GM12878 (cell line): ENCODE measurements around the gene ECPAS. TPM values are rescaled to one million over a fixed set of nuclear protein-coding genes. Genes with fewer than 3 reads are reported as not detected.
A peak's percentile ranks its signal among the peaks of the same experiment; 100 is the strongest.

Source experiments
- ATAC-seq: fragments of 200-7000 bp; cut with Tn5 transposase; 3 replicates; pipeline ENCODE4 v1.9.1; 2020; ENCODE audit warnings: mild to moderate bottlenecking, moderate library complexity
- BruUV-seq: library from RNA; stranded (reverse); fragments of 400-500 nt; replicated peaks from 2 replicates; lab custom pipeline; 2021; lab: Mats Ljungman, UMichigan
- CTCF ChIA-PET: fragments of 300-600 bp; sonication (Branson Sonifier 250); formaldehyde crosslinking; extraction: SDS; loops from one replicate; lab custom pipeline; 2021; ENCODE audit warnings: inconsistent platforms; lab: Yijun Ruan, JAX
- POLR2A ChIA-PET: fragments of 350-600 bp; formaldehyde crosslinking; extraction: SDS; loops from one replicate; lab custom pipeline; 2021; ENCODE audit warnings: inconsistent platforms; lab: Charles Lee
- RAD21 ChIA-PET: fragments of 300-600 bp; sonication (Branson Sonifier 250); formaldehyde crosslinking; loops from one replicate; lab custom pipeline; 2023; ENCODE audit warnings: antibody characterized with exemption; ENCODE audit not compliant: unreplicated experiment; lab: Charles Lee
- SMC1A ChIA-PET: fragments of 300-600 bp; sonication (Branson Sonifier 250); formaldehyde crosslinking; loops from one replicate; lab custom pipeline; 2023; ENCODE audit not compliant: unreplicated experiment, uncharacterized antibody; lab: Charles Lee
- DNase-seq: peaks from one replicate; pipeline ENCODE4 v3.0.0-alpha.2; 2011; ENCODE audit warnings: low read depth, low spot score
- FAIRE-seq: peaks from 3 replicates; lab custom pipeline; 2011; peaks lifted over from hg19 to GRCh38; lab: Jason Lieb, UNC
- H2AFZ ChIP-seq: 2 replicates; pipeline ENCODE4 v1.6.0; 2011; ENCODE audit warnings: low read depth, low read length, control low read depth; ENCODE audit not compliant: control insufficient read depth
- H3K27ac ChIP-seq: 2 replicates; pipeline ENCODE4 v1.5.1; 2011; ENCODE audit warnings: control low read depth; ENCODE audit not compliant: control insufficient read depth, insufficient read depth
- H3K27me3 ChIP-seq, 2 experiments: replicated peaks in 1 of 2; 2 replicates each; pipeline versions ENCODE4 v1.6.0 to v1.6.1; 2011; ENCODE audit warnings: low read length in 1 of 2; ENCODE audit not compliant: control insufficient read depth in 2 of 2, insufficient read depth in 2 of 2
- H3K36me3 ChIP-seq, 2 experiments: 2 replicates each; pipeline ENCODE4 v1.5.1; 2011; ENCODE audit warnings: low read length in 1 of 2; ENCODE audit not compliant: control insufficient read depth in 2 of 2, insufficient read depth in 2 of 2
- H3K4me1 ChIP-seq: 2 replicates; pipeline ENCODE4 v1.6.1; 2011; ENCODE audit warnings: mild to moderate bottlenecking, low read length, moderate library complexity, mixed read lengths; ENCODE audit not compliant: control insufficient read depth, insufficient read depth
- H3K4me2 ChIP-seq: 2 replicates; pipeline ENCODE4 v1.6.0; 2011; ENCODE audit warnings: control low read depth; ENCODE audit not compliant: control insufficient read depth, insufficient read depth
- H3K4me3 ChIP-seq: fragments of 200-600 bp; sonication (generic); 2 replicates; pipeline ENCODE4 v1.5.1; 2016
- H3K79me2 ChIP-seq: 2 replicates; pipeline ENCODE4 v1.6.0; 2011; ENCODE audit warnings: low read length; ENCODE audit not compliant: control insufficient read depth, insufficient read depth
- H3K9ac ChIP-seq: 2 replicates; pipeline ENCODE4 v1.8.0; 2011; ENCODE audit warnings: low read length, control low read depth, mixed read lengths; ENCODE audit not compliant: control insufficient read depth, insufficient read depth
- H3K9me3 ChIP-seq: replicated peaks from 3 replicates; pipeline ENCODE4 v1.5.1; 2011; ENCODE audit warnings: mild to moderate bottlenecking, low read length; ENCODE audit not compliant: control insufficient read depth, insufficient read depth
- H4K20me1 ChIP-seq: 2 replicates; pipeline ENCODE4 v1.6.0; 2011; ENCODE audit not compliant: control insufficient read depth, insufficient read depth
- BCLAF1 ChIP-seq: fragments of 450-650 bp; IDR thresholded peaks from 2 replicates; pipeline ENCODE4 v1.6.1; 2017; ENCODE audit warnings: antibody characterized with exemption, mild to moderate bottlenecking, moderate library complexity
- CBFB ChIP-seq: IDR thresholded peaks from 2 replicates; pipeline ENCODE4 v1.6.1; 2016; ENCODE audit warnings: antibody characterized with exemption, low read depth
- CREB1 ChIP-seq: IDR thresholded peaks from 2 replicates; pipeline ENCODE4 v1.6.1; 2012; ENCODE audit warnings: low read depth, mild to moderate bottlenecking, inconsistent platforms
- CTCF ChIP-seq, 3 experiments: IDR thresholded peaks in 2 of 3; conservative IDR thresholded peaks in 1 of 3; 2 replicates each; pipeline ENCODE4 v1.5.1; 2011; ENCODE audit warnings: low read depth in 3 of 3, low read length in 3 of 3, mild to moderate bottlenecking in 3 of 3, control low read depth in 2 of 3, moderate library complexity in 2 of 3, inconsistent platforms in 1 of 3, mixed read lengths in 1 of 3; ENCODE audit not compliant: control insufficient read depth in 2 of 3, insufficient read depth in 1 of 3; ENCODE audit errors: extremely low read depth in 1 of 3
- EED ChIP-seq: sonication (generic); IDR thresholded peaks from 2 replicates; pipeline ENCODE4 v1.6.1; 2016; ENCODE audit warnings: antibody characterized with exemption, low read depth
- FOXK2 ChIP-seq: fragments of 450-650 bp; IDR thresholded peaks from 2 replicates; pipeline ENCODE4 v1.6.1; 2017; ENCODE audit warnings: mild to moderate bottlenecking, moderate library complexity
- PML ChIP-seq: IDR thresholded peaks from 2 replicates; pipeline ENCODE4 v1.6.1; 2012; ENCODE audit warnings: low read length, inconsistent platforms
- RAD51 ChIP-seq: fragments of 450-650 bp; IDR thresholded peaks from 2 replicates; pipeline ENCODE4 v1.6.1; 2016; ENCODE audit warnings: moderate library complexity, mild to moderate bottlenecking, inconsistent platforms
- SRF ChIP-seq, 2 experiments: IDR thresholded peaks; 2 replicates each; pipeline ENCODE4 v1.6.1; 2011; ENCODE audit warnings: low read depth in 2 of 2, low read length in 2 of 2, mild to moderate bottlenecking in 1 of 2, moderate library complexity in 1 of 2
- SUPT20H ChIP-seq: IDR thresholded peaks from 2 replicates; pipeline ENCODE4 v1.6.1; 2011; ENCODE audit warnings: low read depth, mild to moderate bottlenecking, low read length, moderate library complexity, borderline replicate concordance; ENCODE audit not compliant: control insufficient read depth
- TARDBP ChIP-seq: IDR thresholded peaks from 2 replicates; pipeline ENCODE4 v1.6.1; 2016; ENCODE audit warnings: borderline replicate concordance
- USF1 ChIP-seq: IDR thresholded peaks from 2 replicates; pipeline ENCODE4 v1.6.1; 2011; ENCODE audit warnings: borderline replicate concordance, low read depth, mild to moderate bottlenecking, moderate library complexity, mixed read lengths, low read length; ENCODE audit not compliant: insufficient read depth; ENCODE audit errors: extremely low read length
- ZBED1 ChIP-seq: IDR thresholded peaks from 2 replicates; pipeline ENCODE4 v1.6.1; 2016; ENCODE audit warnings: borderline replicate concordance
- ZNF592 ChIP-seq: fragments of 450-650 bp; IDR thresholded peaks from 2 replicates; pipeline ENCODE4 v1.6.1; 2017; ENCODE audit warnings: mild to moderate bottlenecking, moderate library complexity
- WGBS: methylation state at CpG from one replicate; pipeline ENCODE4 v1.1.6; 2016; ENCODE audit warnings: low lambda C conversion rate; ENCODE audit not compliant: insufficient replicate concordance, insufficient coverage; ENCODE audit errors: missing lambda C conversion rate; 5-methylcytosine and 5-hydroxymethylcytosine counted together
- in situ Hi-C: fragments of 300-500 bp; cut with MboI; formaldehyde crosslinking; loops from 9 replicates; pipeline ENCODE4 v1.14.3; 2018; ENCODE audit warnings: mixed read lengths
- intact Hi-C: fragments of 100-400 bp; cut with micrococcal nuclease; formaldehyde crosslinking; loops from one replicate; pipeline ENCODE4 v1.14.2; 2022; ENCODE audit not compliant: unreplicated experiment
- polyA plus RNA-seq, 11 experiments: library from polyadenylated mRNA; depleted of rRNA in 4 of 11; unstranded in 6 of 11; stranded (reverse) in 5 of 11; fragments of >200 nt; fragmentation: Nextera tagmentation in 4 of 11; fragmentation: Illumina TruSeq in 1 of 11; extraction: Ambion mirVana in 4 of 11; extraction: Trizol in 1 of 11; gene quantifications; 1 replicate in 1 of 11; 2 replicates in 10 of 11; pipeline versions ENCODE4 v1.2.1 to v1.2.3, GENCODE V29; 2011 to 2016; ENCODE audit warnings: inconsistent platforms in 2 of 11, missing spikeins in 2 of 11, low read depth in 1 of 11
- total RNA-seq, 4 experiments: library from RNA; depleted of rRNA in 3 of 4; stranded (reverse); fragments of >200 nt in 3 of 4; fragmentation: Illumina TruSeq in 1 of 4; extraction: Trizol in 1 of 4; gene quantifications; 2 replicates each; pipeline versions ENCODE4 v1.2.1 to v1.2.3, GENCODE V29; 2013 to 2021

ECPAS gene
- total and polyA plus RNA-seq, 10 of the 15 experiments (the other 5 are each of a cell fraction or from before 2014, with no cell fraction given) = 11.2 to 69.8 (median 50.1) TPM

GRCh38 chr9:111451570-111451969 lies 32.6 kb downstream of the ECPAS start (continued):
- TF ChIP-seq BCLAF1 (no peak), SRF (IDR thresholded peaks at IDR 0.05; ENCODE audit: low read depth in 2 of 2, low read length in 2 of 2) (no peak), FOXK2 (no peak), CREB1 (no peak), ZBED1 (no peak)

- H2AFZ ChIP-seq = no peak overlapping the region
- no peaks in the 10 kb centered on the region for H3K4me1 ChIP-seq
- FAIRE-seq (no peak), DNase-seq (no peak), ATAC-seq (no peak)
- no peaks in the 10 kb centered on the region for H4K20me1 ChIP-seq
- H3K9ac ChIP-seq = no peak overlapping the region
- H3K27ac ChIP-seq = no peak overlapping the region
- H3K9me3 ChIP-seq = no peaks in the 10 kb centered on the region
- ChIA-PET CTCF (interaction anchor here (1.4 kb wide), 1 partner anchor 30 kb away, joined by 4 read pairs; no protein-coding TSS in a partner anchor), RAD21 (no interaction called here), SMC1A (interaction anchor here (2.5 kb wide), 1 partner anchor 171 kb away, joined by 7 read pairs; no protein-coding TSS in a partner anchor), POLR2A (interaction anchor here (0.6 kb wide), 1 partner anchor 27 kb away, joined by 4 read pairs; no protein-coding TSS in a partner anchor)
- in situ Hi-C loops = no loop called here
- H3K4me2 ChIP-seq = no peak overlapping the region
- peaks cover 0 to 10% of the 10 kb centered on the region in 2 experiments; a peak in 3 of 4 replicates for H3K36me3 ChIP-seq
- H3K27me3 ChIP-seq = no peaks in the 10 kb centered on the region
- no peak overlapping the region for H3K4me3 ChIP-seq
- intact Hi-C loops = no loop called here
- 90% methylated on average over 2 of the region's 2 CpGs for WGBS
- BruUV-seq = TSS peak; percentile 19
- H3K79me2 ChIP-seq = peaks cover 26% of the 10 kb centered on the region
- no peak for TF ChIP-seq PML
- TF ChIP-seq TARDBP = no peak
- no peak for TF ChIP-seq CTCF (IDR thresholded peaks at IDR 0.05 in 2 of 3, conservative IDR thresholded peaks at IDR 0.05 in 1 of 3; ENCODE audit: control insufficient read depth in 2 of 3, extremely low read depth in 1 of 3, insufficient read depth in 1 of 3, low read depth in 3 of 3, low read length in 3 of 3)
- no peak for TF ChIP-seq SUPT20H
- no peak for TF ChIP-seq ZNF592
- TF ChIP-seq USF1 = no peak
- TF ChIP-seq CBFB = no peak
- no peak for TF ChIP-seq RAD51
- TF ChIP-seq EED = no peak
Measured at GRCh38 chr9:111450124-111450523, 34.1 kb downstream of the ECPAS start.
